Limb (tissue), 2 donors: ENCODE measurements around the gene TANGO2.

Source experiments
- DNase-seq, 2 donors: peaks; one replicate each; pipeline ENCODE4 v3.0.0-alpha.2; 2016; ENCODE audit errors: extremely low spot score in 2 of 2

Gene TANGO2

DNA sequence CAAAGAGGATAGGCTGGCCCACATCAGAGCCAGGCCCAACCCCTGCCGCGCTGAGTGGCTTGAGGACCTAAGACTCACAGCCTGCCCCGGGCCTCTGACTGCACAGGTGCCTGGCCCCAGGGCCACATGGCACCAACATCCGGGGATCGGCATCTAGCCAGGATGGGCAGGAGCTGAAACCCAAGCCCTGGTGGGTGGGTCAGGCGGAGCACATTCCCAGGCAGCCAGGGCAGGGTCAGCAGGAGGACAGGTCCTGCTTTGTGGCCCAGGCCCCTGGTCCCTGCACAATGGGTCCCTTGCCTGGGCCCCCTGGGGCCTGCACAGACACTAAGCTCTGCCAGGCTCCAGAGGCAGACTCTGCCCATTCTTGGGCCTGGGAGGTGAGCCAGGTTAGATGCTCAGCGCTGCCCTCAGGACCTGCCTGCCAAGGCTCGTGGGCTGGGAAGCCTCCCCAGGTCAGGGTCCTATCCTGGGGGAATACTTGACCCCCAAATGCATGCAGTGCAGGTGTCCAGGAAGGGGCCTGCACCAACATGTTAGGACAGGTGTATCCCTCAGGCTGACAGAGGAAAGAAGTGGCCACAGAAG lies 37.8 kb upstream of the TANGO2 start:
- DNase-seq, result no peak

DNA sequence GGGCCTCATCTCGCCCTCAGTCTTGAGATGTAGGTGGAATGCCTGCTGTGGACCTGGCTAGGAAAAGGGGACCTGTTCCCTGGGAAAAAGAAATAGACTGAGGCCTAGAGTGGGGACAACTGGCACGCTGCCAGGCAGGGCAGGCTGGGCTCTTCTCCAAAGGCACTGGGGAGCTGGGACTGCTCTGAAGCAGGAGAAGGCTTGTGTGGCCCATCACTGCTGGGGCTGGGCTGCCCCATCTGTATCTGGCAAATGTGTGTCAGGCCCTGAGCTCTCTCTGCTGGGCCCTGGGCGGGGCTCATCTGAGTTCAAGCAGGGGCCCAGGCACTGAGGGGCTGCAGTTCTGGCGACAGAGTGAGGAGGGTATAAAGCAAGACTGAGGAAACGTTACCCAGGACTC lies 37.2 kb upstream of the TANGO2 start:
- no peak for DNase-seq

DNA sequence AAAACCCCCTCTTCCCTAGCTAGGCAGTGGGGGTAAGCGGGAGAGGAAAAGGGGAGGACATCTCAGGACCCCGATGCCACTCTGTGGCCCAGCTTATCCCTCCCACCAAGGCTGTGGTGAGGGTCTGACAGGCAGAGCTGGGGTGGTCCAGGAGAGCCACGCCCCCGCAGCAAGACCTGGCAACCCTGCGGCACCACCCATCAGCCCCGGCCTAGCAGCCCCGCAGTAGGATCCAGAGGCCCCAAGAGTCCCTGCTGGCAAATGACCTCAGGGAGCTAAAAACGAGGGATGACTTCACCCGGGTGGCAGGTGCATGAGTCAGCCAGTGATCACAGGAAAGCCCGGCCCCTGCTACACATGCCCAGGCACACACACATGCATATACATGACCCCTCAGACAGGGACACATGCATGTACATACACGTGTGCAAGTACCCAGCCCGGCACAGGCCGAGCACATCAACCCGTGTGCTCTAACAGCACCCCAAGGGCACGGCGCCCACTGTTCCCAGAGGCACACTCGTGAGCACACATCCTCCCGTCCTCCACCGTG lies 36.6 kb upstream of the TANGO2 start:
- no peak for DNase-seq

DNA sequence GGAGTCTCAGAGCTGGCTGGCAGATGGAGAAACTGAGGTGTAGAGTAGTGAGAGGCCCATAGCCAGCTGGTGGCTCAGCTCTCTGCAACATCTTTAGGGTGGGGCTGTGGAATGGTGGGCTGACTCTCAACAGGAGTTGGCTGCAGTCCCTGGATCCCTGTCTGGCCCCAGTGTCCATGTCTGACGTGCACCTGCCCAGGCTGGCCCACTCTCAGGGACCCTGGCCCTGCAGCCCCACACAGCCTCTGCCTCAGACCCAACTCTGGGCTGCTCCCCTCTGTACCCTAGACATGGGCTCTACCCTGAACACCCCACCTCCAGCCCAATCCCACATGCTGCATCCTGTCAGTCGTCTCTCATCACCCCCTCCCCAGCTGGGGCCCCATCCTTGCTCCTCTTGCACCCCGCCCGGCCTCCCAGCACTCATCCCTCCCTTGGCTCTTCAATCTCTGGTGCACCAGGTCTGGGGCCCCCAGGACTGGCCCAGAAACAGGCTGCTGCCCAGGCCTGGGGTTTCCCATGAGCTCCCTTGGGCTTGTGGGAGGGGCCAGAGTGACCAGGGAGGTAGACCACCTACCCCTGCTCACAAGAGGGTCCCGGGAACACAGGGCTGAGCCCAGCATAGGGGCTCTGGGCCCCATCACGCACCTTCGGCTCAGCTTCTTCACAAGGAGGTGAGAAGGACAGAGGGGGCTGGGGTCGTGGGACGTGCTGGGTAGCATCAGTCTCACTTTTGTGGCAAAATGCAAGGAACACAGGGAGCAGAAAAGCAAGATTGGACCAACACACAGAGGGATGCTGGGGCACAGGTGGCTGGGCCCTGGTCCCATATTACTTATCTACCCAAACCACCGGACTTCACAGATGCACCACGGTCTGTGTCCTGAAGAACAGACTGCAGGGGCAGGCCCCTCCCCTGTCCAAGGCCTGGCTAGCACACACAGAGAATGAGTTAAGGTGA lies 35.8 kb upstream of the TANGO2 start:
- no peak for DNase-seq

DNA sequence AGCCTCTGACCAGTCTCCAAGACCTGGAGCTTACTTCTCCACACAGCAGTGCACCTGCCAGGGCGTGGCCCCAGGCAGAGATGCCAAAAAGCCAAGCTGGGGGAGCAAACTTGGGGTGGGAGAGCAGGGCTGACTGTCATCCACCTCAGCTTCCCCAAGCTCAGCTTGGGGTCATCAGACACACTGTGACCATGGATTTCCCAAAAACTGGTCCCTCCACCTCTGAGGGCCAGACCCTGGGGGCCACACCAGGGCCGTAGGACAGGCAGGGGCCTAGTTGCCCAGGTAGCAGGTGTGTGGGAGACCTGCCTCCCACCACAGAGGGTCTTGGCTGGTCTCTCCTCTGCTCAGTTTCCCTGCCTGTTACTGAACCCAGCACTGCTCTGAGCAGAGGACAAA lies 34.9 kb upstream of the TANGO2 start:
- no peak for DNase-seq

DNA sequence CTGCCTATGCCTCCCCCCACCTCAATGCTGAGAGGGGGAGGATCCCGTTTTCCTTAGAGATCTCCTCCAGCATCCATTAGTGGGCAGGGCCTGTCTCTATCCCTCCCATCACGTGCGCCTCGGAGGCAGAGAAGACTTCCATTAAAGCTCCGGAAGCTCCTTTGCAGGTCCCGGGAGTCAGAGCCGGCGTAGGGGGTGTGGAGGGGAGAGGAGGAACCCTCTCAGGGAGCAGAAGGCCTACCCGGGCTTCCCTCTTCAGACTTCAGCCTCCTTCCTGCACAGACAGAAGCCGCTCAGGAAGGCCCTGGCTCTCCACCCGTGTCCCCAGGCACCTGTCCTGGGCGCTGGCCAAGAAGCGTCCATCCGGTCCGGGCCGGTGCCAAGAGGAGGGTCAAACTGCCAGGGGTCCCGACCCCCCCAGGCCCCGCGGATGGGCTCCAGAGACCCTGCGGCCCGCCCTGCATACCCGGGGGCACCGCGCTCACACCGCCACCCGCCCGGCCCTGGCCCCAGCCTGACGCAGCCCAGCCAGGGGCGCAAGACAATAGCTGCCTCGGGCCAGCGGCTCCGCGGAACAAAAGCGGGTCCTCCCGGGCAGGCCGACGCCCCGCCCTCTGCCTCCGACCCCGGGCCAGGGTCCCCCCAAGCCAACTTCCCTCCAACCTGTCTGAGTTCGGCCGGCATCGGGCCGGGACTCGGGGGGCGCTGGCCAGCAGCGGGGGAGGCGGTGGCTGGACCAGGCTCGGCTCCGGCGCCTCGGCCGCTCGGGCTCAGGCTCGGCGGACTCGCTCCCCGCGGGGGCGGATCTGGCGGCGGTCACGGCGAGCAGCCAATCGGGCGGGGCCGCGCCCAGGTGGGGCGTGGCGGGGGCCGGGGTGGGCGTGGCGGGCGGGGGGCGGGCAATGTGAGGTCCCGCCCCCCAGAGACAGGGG lies 34.2 kb upstream of the TANGO2 start:
- DNase-seq, result peak; percentile 56 to 89

DNA sequence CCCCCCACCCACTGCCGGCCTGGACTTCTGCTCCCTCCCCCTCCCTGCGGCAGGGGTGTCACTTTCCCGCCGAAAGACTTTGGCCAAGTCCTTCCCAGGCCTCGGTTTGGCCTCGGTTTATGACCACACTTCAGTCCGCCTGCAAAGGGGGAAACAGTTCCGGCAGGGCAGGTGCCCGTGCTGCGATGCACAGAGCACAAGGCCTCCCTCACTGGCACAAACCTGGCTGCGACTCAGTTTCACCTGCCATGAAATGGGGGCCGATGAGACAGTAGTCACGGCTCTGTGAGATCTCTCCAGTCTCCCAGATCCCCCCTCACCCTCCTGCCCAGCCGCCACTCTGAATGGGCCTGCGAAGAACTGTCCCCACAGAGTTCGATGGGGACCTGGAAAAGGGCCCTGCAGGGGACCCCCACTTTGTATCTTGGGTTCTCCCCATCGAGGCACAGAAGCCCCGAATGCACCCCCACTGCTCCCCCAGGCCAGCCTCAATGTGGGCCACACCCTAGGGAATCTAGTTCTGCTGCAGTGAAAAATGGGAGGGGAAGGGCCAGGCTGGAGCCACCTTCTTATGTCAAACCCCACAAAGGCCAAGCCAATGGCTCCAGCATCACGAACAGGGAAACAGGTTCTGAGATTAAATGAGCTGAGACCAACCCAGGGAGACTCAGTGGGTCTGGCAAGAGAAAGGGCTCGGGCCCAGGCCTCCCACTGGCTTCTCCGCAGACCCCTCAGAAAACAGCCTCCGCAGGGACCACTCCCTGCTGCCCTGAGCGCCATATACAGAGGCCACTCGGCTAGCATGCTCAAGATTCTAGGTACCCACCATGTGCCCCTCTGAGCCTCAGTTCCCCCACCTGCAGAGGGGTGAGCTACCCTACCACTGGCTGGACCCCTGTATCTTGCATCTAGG lies 33.3 kb upstream of the TANGO2 start:
- no peak for DNase-seq

DNA sequence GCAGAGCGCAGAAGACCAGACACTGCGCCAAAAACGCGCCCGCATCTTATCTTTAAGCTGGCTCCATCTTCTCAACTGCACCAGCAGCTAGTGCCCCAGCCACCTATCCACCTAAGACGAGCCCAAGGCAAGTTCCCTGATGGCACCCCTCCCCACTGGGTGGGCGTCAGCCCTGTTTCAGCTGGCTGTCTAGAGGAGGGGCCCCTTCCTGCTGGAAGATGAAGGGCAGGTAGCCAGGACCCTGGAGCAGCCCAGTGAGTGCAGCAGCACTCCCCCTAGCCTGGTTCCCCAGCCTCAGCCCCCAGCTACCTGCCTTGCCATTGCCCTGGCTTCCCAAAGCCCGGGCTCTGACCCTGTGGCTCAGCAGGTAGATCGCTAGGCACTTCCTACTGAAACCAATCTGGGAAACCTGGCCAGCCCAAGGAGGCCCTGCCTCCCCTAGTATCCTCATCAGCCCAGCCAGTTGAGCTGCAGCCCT lies 32.5 kb upstream of the TANGO2 start:
- DNase-seq, result no peak

DNA sequence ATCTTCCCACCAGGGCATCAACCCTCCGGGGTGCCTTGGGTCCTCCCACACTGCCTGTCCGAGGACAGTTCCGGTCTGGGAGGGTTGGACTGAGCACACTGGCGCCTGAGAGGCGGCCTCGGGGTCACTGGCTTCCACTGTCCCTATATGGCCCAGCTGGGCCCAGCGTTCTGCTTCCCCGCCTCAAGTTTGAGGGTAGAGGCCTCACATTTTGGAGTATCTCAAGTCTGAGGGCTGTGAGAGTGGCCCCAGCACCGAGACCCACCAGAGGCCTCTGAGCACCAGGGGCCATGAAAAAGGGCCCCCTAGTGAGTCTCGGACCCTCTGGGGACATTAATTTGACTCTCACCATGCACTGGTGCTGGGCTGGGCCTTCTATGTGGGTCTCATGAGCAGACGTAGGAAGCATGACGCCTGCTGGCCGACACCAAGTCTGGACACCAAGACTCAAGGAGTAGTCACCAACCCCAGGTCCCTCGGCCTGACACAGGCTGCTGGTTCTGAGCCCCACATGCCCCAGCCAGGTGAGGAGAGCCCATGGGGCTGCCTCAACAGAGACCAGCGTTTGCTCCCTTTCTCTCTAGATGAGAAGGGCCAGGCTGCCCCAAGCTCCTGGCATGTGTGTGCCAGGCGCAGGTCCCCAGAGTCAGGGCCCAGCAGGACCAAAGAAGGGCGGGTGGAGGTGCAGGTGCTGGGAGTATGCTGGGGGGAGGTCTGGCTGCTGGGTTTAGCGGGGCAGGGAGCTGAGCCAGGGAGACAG lies 31.8 kb upstream of the TANGO2 start:
- DNase-seq, result no peak

DNA sequence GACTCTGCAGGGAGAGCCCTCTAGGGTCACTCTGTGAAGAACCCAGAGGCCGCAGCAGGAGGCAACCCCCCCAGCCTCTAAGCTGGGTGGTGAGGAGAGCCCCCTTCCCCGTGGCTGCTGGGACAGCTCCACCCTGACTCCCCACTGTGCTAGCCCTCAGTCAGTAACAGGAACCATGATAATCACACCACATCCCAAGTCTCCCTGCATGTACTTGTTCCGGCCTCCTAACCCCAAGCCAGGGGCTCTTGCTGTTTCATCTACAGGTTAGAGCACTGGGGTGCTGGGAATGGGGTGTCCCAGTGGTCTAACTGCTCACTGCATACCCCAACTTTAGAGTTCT lies 31.2 kb upstream of the TANGO2 start:
- DNase-seq, result no peak

DNA sequence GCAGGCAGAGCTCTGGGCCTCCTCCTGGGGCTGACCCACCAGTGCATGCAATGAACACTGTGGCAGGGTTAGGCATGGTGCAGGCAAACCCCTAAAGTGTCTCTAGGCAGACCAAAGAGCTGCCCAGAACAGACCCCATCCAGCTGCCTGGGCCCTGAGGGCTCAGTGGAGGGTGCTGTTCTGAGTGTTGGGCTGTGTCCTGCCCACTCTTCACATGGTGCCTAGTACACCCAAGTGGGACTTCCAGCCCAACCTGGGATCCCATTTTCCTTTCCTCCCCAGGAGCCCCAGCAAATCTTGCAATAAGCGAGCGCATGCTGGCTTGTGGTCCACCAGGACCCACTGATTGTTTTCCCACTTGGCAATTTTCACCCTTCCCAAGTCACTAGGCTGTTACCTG lies 30.7 kb upstream of the TANGO2 start:
- no peak for DNase-seq

DNA sequence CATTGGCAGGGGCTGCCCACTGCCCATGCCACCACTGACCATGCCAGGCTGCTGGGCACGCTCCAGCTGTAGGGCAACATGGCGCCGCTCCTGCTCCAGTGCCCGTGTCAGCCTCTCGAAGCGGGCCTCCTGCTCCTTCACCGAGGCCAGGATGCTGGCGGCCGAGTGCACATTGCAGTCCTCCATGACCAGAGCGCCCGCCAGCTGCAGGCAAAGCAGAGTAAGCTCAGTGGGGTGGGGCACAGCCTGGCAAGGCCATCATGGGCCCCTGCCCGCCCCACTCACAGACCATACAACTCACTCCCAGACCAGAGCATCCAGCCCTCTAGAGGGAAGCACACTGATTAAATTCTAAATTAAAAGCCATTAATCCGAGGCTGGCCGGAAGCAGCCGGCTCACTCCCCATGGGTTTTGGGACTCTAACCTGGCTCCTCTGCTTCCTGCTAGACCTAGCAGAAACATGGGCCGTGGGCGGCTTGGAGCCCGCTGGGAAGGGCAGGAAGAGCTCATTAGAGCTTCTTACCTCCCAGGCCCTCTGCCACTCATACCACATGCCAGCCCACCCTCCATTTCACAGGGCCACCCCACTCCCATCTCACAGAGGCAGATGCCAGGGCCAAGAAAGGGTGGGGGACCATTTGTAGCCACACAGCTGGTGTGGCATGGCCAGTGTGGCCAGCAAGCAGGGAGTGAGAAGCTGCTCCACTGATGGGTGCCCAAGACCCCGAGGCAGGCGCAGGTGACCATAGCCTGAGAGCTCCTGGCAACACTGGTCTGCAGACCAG lies 30.1 kb upstream of the TANGO2 start:
- no peak for DNase-seq

DNA sequence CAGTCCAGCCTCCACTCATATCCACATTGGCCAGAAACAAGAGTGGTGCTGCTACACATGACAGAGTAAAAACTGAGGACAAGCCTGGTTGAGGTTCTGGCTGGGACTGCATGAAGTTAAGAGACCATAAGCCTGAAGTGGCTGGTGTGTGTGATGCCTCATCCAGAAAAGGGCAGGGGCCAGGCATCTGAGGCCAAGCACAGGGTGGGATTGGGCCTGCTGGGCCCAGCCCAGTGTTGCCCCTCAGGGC lies 29.6 kb upstream of the TANGO2 start:
- no peak for DNase-seq

DNA sequence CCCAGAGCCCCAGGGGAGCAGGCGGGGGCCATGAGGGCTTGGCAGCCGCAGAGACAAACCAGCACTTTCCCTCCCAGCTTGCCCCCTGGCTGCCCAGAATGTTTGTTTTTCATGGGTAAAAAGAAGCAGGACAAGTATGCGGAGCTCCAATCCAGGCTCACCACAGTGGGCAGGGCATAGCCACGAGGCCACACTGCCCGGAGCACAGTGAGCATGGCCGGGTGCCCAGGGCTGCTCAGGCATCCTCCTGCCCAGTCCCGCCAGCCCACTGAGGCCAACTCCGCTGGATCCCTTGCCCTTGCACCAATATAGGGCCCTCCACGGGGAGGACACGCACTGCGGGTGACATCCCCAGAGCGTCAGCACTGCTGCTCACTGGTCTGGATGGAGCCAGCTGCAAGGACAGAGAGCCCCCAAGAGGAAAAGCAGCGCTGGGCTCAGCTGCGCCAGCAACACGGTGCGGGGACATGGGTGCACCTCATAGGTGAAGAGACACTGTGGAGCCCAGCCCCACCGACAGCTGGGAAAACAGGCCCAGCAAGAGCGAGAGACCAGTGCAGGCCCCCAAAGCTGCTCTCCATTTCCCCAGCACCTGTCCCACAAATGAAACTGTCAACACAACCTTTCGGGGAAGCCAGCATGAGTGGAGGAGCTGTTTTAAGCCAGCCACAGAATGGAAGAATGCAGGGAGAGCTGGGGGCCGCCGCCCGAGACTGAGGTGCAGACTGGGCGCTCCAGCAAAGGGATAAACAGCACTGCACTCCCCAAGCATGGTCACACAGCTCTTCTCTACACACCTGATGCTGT lies 29.1 kb upstream of the TANGO2 start:
- no peak for DNase-seq

DNA sequence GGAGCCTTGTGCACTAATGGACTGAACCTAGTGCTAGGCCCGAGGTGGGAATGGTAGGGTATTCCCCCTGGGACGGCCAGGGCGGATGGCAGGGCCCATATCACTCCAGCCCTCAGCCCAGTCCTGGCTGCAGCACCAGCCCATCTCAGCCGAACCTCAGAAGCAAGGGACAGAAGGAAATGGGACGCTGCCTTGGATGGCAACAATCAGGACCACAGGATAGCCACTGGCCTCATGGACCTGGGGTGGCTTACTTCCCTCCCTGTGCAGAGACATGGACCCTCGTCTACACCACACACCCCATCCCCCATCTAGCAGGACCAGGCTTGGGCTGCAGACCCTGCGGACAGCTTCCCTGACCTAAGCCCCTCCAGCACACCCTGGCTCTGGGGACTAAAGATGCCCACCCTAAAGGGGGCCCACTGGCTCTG lies 28.4 kb upstream of the TANGO2 start:
- no peak for DNase-seq

DNA sequence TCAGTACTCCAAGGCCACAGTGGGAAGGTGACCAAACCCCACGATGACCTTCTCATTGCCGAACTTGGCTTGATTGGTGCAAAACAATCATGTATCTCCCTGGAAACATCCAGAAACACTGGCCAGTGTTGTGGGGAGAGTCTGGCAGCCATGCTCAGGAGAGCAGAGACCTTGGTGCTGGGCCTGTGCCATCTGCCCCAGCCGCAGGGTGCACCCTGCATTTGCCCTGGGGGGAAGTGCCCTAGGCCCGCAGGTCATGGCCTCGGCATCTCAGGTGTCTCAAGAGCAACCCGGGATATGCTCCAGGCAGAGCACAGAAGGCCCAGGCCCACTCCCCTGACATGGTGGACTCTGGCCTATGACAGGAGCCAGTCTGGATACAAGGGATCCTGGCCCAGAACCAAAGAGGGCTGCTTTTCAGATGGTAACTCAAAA lies 28.0 kb upstream of the TANGO2 start:
- DNase-seq, result no peak

DNA sequence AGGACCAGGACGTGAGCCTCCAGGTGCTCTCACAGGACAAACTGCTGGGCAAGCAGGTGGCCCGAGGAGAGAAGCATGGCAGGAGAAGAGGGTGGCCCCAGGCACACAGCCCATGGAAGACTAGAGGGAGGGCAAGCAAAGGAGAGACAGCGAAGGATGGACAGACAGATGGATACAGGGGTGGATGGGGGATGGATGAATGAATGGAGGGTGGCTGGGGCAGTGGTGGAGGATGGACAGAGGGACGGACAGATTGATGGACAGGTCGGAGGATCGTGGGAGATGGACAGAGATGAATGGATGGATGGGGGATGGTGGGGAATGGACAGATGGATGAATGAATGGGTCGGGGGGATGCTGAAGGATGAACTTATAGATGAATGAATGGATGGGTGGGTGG lies 27.0 kb upstream of the TANGO2 start:
- DNase-seq, result no peak

DNA sequence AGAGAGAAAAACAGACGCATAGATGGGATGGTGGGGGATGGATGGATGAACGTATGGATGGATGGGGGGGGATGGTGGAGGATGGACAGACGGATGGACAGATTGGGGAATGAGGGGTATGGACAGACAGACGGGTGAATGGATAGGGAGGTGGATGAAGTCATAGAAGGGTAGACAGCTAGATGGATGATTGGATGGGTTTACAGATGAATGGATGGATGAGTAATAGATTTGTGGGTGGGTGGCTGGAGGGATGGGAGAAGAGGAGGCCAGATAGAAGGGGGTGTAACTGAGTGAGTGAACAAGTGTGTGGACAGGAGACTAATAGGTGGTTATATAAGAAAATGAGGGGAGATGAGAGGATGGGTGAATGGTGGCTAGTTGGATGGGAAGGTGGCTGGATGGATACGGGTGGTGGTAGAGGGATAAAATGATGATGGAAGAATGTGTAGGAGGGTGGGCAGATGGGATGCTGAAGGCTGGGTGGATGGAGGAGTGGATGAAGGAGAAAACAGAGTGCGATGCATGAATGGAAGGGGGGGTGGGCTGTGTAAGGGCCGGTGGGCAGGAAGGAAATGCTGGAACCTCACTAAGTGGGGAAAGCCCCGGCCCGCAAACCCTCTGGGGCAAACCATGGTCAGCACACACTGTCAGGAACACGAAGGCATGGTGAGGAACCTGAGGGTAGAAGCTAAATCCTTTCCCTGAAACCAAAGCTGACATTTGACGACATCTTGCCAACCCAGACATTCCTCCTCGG lies 25.9 kb upstream of the TANGO2 start:
- no peak for DNase-seq
